Rectal smooth muscle tissue (tissue), 1 donor: ENCODE data around the gene UBD.

Experiments used
- H3K27ac ChIP-seq: one replicate; pipeline ENCODE4 v1.7.0; 2013; ENCODE audit warnings: low read depth, low read length, inconsistent platforms
- H3K27me3 ChIP-seq: one replicate; pipeline ENCODE4 v1.7.0; 2013; ENCODE audit warnings: low read length; ENCODE audit not compliant: control insufficient read depth, insufficient read depth
- H3K36me3 ChIP-seq: one replicate; pipeline ENCODE4 v1.7.0; 2013; ENCODE audit warnings: low read length; ENCODE audit not compliant: control insufficient read depth, insufficient read depth
- H3K4me1 ChIP-seq: one replicate; pipeline ENCODE4 v1.7.0; 2013; ENCODE audit warnings: low read length; ENCODE audit not compliant: control insufficient read depth, insufficient read depth
- H3K4me3 ChIP-seq: one replicate; pipeline ENCODE4 v1.7.0; 2013; ENCODE audit warnings: low read length
- H3K9ac ChIP-seq: one replicate; pipeline ENCODE4 v1.7.0; 2013; ENCODE audit warnings: low read length

Gene UBD

GRCh38 chr6:29510746-29511300, 48.7 kb downstream of the UBD start:
- Histone ChIP-seq H3K9ac (no peak overlapping the region), H3K27me3 (no peaks in the 10 kb centered on the region), H3K4me1 (no peaks in the 10 kb centered on the region), H3K36me3 (no peaks in the 10 kb centered on the region), H3K4me3 (no peak overlapping the region), H3K27ac (no peak overlapping the region)

GRCh38 chr6:29510202-29510601, 49.3 kb downstream of the UBD start:
- Histone ChIP-seq H3K27me3 (no peaks in the 10 kb centered on the region), H3K9ac (no peak overlapping the region), H3K4me3 (no peak overlapping the region), H3K27ac (no peak overlapping the region), H3K36me3 (no peaks in the 10 kb centered on the region), H3K4me1 (no peaks in the 10 kb centered on the region)

- H3K27ac ChIP-seq, result no peak overlapping the region
- H3K4me3 ChIP-seq, result no peak overlapping the region
- no peak overlapping the region for H3K9ac ChIP-seq
- H3K4me1 ChIP-seq, result no peaks in the 10 kb centered on the region
- no peaks in the 10 kb centered on the region for H3K27me3 ChIP-seq
- H3K36me3 ChIP-seq, result no peaks in the 10 kb centered on the region
These were observed 49.8 kb downstream of the UBD start for GRCh38 chr6:29509711-29510110.

DNA sequence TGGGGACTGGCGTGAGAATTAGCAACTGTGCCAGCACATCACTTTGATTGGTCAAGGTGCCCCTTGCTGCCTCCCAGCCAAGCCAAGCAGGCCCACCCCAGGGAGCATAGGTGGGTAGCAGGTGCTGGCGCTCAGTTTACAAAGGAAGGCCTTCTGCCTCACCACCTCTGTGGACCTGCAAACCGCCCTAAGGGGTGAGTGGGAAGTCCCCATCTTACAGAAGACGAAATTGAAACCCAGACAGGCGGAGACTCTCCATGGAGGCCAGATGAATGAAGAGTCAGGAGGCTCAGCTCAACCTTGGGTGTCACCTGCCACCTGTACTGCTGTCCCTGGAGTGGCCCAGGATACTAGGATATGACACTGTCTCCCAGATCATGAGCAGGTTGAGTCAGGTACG, 50.3 kb downstream of the UBD start:
- no peaks in the 10 kb centered on the region for H3K27me3 ChIP-seq
- no peak overlapping the region for H3K9ac ChIP-seq
- no peaks in the 10 kb centered on the region for H3K4me1 ChIP-seq
- H3K36me3 ChIP-seq, result no peaks in the 10 kb centered on the region
- H3K27ac ChIP-seq, result no peak overlapping the region
- no peak overlapping the region for H3K4me3 ChIP-seq

DNA sequence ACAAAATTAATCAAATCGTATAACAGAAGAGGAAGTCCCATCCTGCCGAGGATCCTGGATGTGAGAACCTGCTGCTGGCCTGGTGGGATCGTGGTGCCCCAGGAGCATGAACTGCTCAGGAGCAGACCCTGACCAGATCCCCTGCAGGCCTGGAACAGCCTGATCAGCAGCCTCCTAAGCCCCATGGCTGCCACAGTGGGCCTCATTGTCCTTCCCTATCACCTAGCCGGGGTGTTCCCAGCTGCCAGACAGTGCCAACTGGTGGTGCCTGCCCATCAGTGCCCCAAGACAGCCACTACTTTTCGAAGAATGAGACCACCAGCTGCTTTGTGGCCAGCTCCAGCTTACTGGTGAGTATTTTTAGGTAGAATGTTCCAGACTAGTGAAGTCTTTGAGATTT, 52.2 kb downstream of the UBD start:
- Histone ChIP-seq H3K36me3 (no peaks in the 10 kb centered on the region), H3K4me1 (no peaks in the 10 kb centered on the region), H3K4me3 (no peak overlapping the region), H3K27ac (no peak overlapping the region), H3K9ac (no peak overlapping the region), H3K27me3 (no peaks in the 10 kb centered on the region)

- Histone ChIP-seq H3K27me3 (no peaks in the 10 kb centered on the region), H3K36me3 (no peaks in the 10 kb centered on the region), H3K9ac (no peak overlapping the region), H3K4me3 (no peak overlapping the region), H3K4me1 (no peaks in the 10 kb centered on the region), H3K27ac (no peak overlapping the region)
These were observed 53.0 kb downstream of the UBD start for GRCh38 chr6:29506446-29507067.

- Histone ChIP-seq H3K27me3 (no peaks in the 10 kb centered on the region), H3K4me1 (no peaks in the 10 kb centered on the region), H3K27ac (no peak overlapping the region), H3K36me3 (no peaks in the 10 kb centered on the region), H3K9ac (no peak overlapping the region), H3K4me3 (no peak overlapping the region)
These were observed 53.7 kb downstream of the UBD start for GRCh38 chr6:29505808-29506207.
